ENCODE data around the gene CHST12. TPM values are rescaled to one million over a fixed set of nuclear protein-coding genes. Genes with fewer than 3 reads are reported as not detected.

CHST12 gene
- total and polyA plus RNA-seq, 10 of the 15 experiments (the other 5 are each of a cell fraction or from before 2014, with no cell fraction given), result 0.05 to 14.2 (median 3.3) TPM

DNA sequence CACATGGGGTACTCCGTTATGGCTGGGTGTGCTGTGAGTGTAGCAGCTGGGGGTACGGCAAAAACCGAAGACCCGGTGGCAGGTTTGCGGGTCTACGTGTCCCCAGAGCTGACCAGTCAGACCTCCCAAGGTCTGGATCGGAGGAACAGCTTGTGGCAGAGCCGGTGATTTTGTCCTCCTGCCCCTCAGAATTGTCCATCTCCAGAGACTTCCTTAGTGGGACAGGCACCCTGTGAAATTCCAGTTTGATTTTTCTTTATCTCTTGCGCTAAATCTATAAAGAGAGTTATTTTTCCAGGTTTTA, 47.8 kb upstream of the CHST12 start (continued):
- TF ChIP-seq, protein P1, sequence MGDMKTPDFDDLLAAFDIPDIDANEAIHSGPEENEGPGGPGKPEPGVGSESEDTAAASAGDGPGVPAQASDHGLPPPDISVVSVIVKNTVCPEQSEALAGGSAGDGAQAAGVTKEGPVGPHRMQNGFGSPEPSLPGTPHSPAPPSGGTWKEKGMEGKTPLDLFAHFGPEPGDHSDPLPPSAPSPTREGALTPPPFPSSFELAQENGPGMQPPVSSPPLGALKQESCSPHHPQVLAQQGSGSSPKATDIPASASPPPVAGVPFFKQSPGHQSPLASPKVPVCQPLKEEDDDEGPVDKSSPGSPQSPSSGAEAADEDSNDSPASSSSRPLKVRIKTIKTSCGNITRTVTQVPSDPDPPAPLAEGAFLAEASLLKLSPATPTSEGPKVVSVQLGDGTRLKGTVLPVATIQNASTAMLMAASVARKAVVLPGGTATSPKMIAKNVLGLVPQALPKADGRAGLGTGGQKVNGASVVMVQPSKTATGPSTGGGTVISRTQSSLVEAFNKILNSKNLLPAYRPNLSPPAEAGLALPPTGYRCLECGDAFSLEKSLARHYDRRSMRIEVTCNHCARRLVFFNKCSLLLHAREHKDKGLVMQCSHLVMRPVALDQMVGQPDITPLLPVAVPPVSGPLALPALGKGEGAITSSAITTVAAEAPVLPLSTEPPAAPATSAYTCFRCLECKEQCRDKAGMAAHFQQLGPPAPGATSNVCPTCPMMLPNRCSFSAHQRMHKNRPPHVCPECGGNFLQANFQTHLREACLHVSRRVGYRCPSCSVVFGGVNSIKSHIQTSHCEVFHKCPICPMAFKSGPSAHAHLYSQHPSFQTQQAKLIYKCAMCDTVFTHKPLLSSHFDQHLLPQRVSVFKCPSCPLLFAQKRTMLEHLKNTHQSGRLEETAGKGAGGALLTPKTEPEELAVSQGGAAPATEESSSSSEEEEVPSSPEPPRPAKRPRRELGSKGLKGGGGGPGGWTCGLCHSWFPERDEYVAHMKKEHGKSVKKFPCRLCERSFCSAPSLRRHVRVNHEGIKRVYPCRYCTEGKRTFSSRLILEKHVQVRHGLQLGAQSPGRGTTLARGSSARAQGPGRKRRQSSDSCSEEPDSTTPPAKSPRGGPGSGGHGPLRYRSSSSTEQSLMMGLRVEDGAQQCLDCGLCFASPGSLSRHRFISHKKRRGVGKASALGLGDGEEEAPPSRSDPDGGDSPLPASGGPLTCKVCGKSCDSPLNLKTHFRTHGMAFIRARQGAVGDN (IDR thresholded peaks at IDR 0.05), result no peak
- TF ChIP-seq ZNF24 (IDR thresholded peaks at IDR 0.05) (no peak), YY1 (IDR thresholded peaks at IDR 0.05; ENCODE audit: low read depth, low read length) (no peak), DPF2 (IDR thresholded peaks at IDR 0.05) (no peak), NFYB (IDR thresholded peaks at IDR 0.05; ENCODE audit: insufficient read depth, low read depth, low read length) (no peak), NRF1 (conservative IDR thresholded peaks at IDR 0.05; ENCODE audit: low read depth, low read length) (no peak), LARP7 (IDR thresholded peaks at IDR 0.05) (no peak), JUNB (IDR thresholded peaks at IDR 0.05) (no peak)
- TF ChIP-seq, protein P2, sequence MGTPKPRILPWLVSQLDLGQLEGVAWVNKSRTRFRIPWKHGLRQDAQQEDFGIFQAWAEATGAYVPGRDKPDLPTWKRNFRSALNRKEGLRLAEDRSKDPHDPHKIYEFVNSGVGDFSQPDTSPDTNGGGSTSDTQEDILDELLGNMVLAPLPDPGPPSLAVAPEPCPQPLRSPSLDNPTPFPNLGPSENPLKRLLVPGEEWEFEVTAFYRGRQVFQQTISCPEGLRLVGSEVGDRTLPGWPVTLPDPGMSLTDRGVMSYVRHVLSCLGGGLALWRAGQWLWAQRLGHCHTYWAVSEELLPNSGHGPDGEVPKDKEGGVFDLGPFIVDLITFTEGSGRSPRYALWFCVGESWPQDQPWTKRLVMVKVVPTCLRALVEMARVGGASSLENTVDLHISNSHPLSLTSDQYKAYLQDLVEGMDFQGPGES (IDR thresholded peaks at IDR 0.05), result no peak
- TF ChIP-seq, protein P3, sequence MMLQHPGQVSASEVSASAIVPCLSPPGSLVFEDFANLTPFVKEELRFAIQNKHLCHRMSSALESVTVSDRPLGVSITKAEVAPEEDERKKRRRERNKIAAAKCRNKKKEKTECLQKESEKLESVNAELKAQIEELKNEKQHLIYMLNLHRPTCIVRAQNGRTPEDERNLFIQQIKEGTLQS (IDR thresholded peaks at IDR 0.05; ENCODE audit: borderline replicate concordance, extremely low read depth, low read depth, low read length), result no peak
- TF ChIP-seq, protein P4, sequence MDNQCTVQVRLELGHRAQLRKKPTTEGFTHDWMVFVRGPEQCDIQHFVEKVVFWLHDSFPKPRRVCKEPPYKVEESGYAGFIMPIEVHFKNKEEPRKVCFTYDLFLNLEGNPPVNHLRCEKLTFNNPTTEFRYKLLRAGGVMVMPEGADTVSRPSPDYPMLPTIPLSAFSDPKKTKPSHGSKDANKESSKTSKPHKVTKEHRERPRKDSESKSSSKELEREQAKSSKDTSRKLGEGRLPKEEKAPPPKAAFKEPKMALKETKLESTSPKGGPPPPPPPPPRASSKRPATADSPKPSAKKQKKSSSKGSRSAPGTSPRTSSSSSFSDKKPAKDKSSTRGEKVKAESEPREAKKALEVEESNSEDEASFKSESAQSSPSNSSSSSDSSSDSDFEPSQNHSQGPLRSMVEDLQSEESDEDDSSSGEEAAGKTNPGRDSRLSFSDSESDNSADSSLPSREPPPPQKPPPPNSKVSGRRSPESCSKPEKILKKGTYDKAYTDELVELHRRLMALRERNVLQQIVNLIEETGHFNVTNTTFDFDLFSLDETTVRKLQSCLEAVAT (IDR thresholded peaks at IDR 0.05), result no peak

Measured in GM12878 (cell line).